ENCODE data around the gene REXO4. TPM values are rescaled to one million over a fixed set of nuclear protein-coding genes. Genes with fewer than 3 reads are reported as not detected.

REXO4 gene
- polyA plus RNA-seq, 1 of the 3 experiments (the other 2 are of a cell fraction) = 37.3 TPM

DNA sequence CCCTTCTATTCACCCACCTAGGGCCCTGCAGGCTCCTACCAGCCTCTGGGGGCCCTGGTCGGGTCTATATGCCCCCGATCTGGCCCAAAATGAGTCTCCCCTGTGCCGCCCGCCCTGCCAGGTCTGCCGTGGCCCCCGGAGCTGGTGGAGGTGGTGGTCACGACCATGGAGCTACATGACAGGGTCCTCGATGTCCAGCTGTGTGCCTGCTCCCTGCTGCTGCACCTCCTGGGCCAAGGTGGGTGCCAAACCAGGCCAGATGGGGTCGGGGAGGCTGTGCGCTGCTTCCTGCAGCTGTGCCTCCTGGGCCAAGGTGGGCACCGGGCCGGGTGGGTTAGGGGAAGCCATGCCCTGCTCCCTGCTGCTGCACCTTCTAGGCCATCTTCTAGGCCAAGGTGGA, 17.5 kb downstream of the REXO4 start (continued):
- TF ChIP-seq, protein P1, sequence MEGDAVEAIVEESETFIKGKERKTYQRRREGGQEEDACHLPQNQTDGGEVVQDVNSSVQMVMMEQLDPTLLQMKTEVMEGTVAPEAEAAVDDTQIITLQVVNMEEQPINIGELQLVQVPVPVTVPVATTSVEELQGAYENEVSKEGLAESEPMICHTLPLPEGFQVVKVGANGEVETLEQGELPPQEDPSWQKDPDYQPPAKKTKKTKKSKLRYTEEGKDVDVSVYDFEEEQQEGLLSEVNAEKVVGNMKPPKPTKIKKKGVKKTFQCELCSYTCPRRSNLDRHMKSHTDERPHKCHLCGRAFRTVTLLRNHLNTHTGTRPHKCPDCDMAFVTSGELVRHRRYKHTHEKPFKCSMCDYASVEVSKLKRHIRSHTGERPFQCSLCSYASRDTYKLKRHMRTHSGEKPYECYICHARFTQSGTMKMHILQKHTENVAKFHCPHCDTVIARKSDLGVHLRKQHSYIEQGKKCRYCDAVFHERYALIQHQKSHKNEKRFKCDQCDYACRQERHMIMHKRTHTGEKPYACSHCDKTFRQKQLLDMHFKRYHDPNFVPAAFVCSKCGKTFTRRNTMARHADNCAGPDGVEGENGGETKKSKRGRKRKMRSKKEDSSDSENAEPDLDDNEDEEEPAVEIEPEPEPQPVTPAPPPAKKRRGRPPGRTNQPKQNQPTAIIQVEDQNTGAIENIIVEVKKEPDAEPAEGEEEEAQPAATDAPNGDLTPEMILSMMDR (IDR thresholded peaks at IDR 0.05) = no peak

DNA sequence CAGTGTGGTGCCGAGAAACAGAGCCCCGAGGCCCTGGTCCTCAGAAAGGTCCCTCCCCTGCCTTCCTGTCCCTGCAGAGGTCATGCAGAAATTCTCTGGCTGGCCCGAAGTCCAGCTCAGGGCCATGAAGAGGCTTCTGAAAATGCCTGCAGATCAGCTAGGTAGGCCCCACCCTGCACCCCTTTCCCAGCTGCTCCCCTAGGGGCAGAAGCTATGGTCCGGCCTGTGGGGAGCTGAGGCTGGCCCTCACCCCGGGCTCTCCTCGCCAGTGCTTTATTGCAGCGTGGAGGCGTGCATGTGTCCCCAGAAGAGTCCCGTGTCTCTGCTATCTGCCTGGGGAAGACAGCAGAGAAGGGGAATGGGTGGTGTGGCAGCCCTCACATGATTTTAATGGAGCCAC, 19.9 kb downstream of the REXO4 start:
- no peaks in the 10 kb centered on the region for H3K79me2 ChIP-seq (ENCODE audit: insufficient read depth)
- no peak overlapping the region for H3K9ac ChIP-seq
- WGBS (ENCODE audit: low lambda C conversion rate) = 65% methylated on average over 9 of the region's 9 CpGs
- H3F3A ChIP-seq (replicated peaks; ENCODE audit: insufficient read depth) = no peaks in the 10 kb centered on the region
- TF ChIP-seq, protein P2, sequence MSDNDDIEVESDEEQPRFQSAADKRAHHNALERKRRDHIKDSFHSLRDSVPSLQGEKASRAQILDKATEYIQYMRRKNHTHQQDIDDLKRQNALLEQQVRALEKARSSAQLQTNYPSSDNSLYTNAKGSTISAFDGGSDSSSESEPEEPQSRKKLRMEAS (IDR thresholded peaks at IDR 0.05; ENCODE audit: low read depth) = no peak
- TF ChIP-seq YY1 (IDR thresholded peaks at IDR 0.05; ENCODE audit: low read depth) (no peak), POLR2AphosphoS5 (IDR thresholded peaks at IDR 0.05; ENCODE audit: low read depth, low read length) (no peak), CHD2 (IDR thresholded peaks at IDR 0.05; ENCODE audit: low read length, partially characterized antibody) (no peak), GABPA (IDR thresholded peaks at IDR 0.05; ENCODE audit: low read depth) (no peak), NRF1 (IDR thresholded peaks at IDR 0.05; ENCODE audit: low read depth, low read length) (no peak), RAD21 (IDR thresholded peaks at IDR 0.05; ENCODE audit: low read length) (no peak), EP300 (IDR thresholded peaks at IDR 0.05; ENCODE audit: borderline replicate concordance in 1 of 2, low read depth in 1 of 2, low read length in 1 of 2) (no peak), GATA2 (CRISPR knock-in tag; IDR thresholded peaks at IDR 0.05) (no peak), RCOR1 (IDR thresholded peaks at IDR 0.05; ENCODE audit: low read length) (no peak)
- TF ChIP-seq, protein P3, sequence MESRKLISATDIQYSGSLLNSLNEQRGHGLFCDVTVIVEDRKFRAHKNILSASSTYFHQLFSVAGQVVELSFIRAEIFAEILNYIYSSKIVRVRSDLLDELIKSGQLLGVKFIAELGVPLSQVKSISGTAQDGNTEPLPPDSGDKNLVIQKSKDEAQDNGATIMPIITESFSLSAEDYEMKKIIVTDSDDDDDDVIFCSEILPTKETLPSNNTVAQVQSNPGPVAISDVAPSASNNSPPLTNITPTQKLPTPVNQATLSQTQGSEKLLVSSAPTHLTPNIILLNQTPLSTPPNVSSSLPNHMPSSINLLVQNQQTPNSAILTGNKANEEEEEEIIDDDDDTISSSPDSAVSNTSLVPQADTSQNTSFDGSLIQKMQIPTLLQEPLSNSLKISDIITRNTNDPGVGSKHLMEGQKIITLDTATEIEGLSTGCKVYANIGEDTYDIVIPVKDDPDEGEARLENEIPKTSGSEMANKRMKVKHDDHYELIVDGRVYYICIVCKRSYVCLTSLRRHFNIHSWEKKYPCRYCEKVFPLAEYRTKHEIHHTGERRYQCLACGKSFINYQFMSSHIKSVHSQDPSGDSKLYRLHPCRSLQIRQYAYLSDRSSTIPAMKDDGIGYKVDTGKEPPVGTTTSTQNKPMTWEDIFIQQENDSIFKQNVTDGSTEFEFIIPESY (IDR thresholded peaks at IDR 0.05; ENCODE audit: borderline replicate concordance, low read depth) = no peak
- TF ChIP-seq, protein P4, sequence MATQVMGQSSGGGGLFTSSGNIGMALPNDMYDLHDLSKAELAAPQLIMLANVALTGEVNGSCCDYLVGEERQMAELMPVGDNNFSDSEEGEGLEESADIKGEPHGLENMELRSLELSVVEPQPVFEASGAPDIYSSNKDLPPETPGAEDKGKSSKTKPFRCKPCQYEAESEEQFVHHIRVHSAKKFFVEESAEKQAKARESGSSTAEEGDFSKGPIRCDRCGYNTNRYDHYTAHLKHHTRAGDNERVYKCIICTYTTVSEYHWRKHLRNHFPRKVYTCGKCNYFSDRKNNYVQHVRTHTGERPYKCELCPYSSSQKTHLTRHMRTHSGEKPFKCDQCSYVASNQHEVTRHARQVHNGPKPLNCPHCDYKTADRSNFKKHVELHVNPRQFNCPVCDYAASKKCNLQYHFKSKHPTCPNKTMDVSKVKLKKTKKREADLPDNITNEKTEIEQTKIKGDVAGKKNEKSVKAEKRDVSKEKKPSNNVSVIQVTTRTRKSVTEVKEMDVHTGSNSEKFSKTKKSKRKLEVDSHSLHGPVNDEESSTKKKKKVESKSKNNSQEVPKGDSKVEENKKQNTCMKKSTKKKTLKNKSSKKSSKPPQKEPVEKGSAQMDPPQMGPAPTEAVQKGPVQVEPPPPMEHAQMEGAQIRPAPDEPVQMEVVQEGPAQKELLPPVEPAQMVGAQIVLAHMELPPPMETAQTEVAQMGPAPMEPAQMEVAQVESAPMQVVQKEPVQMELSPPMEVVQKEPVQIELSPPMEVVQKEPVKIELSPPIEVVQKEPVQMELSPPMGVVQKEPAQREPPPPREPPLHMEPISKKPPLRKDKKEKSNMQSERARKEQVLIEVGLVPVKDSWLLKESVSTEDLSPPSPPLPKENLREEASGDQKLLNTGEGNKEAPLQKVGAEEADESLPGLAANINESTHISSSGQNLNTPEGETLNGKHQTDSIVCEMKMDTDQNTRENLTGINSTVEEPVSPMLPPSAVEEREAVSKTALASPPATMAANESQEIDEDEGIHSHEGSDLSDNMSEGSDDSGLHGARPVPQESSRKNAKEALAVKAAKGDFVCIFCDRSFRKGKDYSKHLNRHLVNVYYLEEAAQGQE (IDR thresholded peaks at IDR 0.05; ENCODE audit: low read depth, low read length) = no peak
- TF ChIP-seq, protein P5, sequence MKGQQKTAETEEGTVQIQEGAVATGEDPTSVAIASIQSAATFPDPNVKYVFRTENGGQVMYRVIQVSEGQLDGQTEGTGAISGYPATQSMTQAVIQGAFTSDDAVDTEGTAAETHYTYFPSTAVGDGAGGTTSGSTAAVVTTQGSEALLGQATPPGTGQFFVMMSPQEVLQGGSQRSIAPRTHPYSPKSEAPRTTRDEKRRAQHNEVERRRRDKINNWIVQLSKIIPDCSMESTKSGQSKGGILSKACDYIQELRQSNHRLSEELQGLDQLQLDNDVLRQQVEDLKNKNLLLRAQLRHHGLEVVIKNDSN (IDR thresholded peaks at IDR 0.05; ENCODE audit: borderline replicate concordance, low read depth) = no peak
- TF ChIP-seq, protein P6, sequence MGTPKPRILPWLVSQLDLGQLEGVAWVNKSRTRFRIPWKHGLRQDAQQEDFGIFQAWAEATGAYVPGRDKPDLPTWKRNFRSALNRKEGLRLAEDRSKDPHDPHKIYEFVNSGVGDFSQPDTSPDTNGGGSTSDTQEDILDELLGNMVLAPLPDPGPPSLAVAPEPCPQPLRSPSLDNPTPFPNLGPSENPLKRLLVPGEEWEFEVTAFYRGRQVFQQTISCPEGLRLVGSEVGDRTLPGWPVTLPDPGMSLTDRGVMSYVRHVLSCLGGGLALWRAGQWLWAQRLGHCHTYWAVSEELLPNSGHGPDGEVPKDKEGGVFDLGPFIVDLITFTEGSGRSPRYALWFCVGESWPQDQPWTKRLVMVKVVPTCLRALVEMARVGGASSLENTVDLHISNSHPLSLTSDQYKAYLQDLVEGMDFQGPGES (IDR thresholded peaks at IDR 0.05; ENCODE audit: low read depth, low read length) = no peak
- TF ChIP-seq, protein P7, sequence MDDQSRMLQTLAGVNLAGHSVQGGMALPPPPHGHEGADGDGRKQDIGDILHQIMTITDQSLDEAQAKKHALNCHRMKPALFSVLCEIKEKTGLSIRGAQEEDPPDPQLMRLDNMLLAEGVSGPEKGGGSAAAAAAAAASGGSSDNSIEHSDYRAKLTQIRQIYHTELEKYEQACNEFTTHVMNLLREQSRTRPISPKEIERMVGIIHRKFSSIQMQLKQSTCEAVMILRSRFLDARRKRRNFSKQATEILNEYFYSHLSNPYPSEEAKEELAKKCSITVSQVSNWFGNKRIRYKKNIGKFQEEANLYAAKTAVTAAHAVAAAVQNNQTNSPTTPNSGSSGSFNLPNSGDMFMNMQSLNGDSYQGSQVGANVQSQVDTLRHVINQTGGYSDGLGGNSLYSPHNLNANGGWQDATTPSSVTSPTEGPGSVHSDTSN (IDR thresholded peaks at IDR 0.05) = no peak
- H3K9me2 ChIP-seq = no peaks in the 10 kb centered on the region
- no peak overlapping the region for H3K4me3 ChIP-seq (ENCODE audit: low read depth in 2 of 2, low read length in 1 of 2)
- no peak overlapping the region for H2AFZ ChIP-seq (ENCODE audit: low read depth)
- H3K9me3 ChIP-seq = no peaks in the 10 kb centered on the region
- ChIA-PET POLR2A (no interaction called here), CTCF (no interaction called here)
- no peak overlapping the region for H3K4me2 ChIP-seq
- no peaks in the 10 kb centered on the region for H3K4me1 ChIP-seq (ENCODE audit: control insufficient read depth in 1 of 2, insufficient read depth in 2 of 2, low read depth in 1 of 2, low read length in 1 of 2)
- no peaks in the 10 kb centered on the region for H3K27me3 ChIP-seq (ENCODE audit: insufficient read depth)
- no peaks in the 10 kb centered on the region for H4K20me1 ChIP-seq (ENCODE audit: insufficient read depth)
- DNase-seq = no peak
- H3K36me3 ChIP-seq (replicated peaks in 1 of 2; ENCODE audit: control insufficient read depth in 1 of 2, insufficient read depth in 2 of 2, low read length in 1 of 2) = peaks cover 0 to 5% of the 10 kb centered on the region in 2 experiments
- H3K27ac ChIP-seq (ENCODE audit: low read depth in 2 of 2, low read length in 1 of 2) = no peak overlapping the region
